ENCODE data around the gene FXN. TPM values are rescaled to one million over a fixed set of nuclear protein-coding genes. Genes with fewer than 3 reads are reported as not detected.

FXN gene
- total RNA-seq, 4 donors from 2014 or later: 4.2 to 15.2 (median 9.6) TPM

DNA sequence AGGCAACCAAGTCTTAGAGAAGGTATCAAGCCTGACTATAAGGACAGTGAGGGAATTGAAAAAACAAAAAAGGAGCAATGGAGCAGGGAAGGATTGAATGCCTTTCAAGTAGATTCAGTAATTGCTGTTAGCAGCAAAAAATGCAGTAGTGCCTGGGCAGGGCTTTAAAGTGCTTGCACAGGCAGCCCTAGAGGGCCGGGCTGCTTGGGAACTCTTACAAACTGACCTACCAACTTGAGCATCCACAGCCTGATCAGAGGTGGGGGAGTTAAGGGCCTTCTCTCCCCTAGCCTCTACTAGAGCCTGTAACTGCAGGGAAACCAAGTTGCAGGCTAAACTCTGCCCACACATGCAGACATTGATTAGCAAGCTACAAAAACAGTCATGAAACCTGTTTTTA is 19.4 kb downstream of the FXN start:
- peak overlapping the region in 1 of 4 donors; percentile 17 for H3K27ac ChIP-seq (replicated peaks in 1 of 4)
- TF ChIP-seq, protein P1, sequence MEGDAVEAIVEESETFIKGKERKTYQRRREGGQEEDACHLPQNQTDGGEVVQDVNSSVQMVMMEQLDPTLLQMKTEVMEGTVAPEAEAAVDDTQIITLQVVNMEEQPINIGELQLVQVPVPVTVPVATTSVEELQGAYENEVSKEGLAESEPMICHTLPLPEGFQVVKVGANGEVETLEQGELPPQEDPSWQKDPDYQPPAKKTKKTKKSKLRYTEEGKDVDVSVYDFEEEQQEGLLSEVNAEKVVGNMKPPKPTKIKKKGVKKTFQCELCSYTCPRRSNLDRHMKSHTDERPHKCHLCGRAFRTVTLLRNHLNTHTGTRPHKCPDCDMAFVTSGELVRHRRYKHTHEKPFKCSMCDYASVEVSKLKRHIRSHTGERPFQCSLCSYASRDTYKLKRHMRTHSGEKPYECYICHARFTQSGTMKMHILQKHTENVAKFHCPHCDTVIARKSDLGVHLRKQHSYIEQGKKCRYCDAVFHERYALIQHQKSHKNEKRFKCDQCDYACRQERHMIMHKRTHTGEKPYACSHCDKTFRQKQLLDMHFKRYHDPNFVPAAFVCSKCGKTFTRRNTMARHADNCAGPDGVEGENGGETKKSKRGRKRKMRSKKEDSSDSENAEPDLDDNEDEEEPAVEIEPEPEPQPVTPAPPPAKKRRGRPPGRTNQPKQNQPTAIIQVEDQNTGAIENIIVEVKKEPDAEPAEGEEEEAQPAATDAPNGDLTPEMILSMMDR (IDR thresholded peaks at IDR 0.05): no peak
- TF ChIP-seq POLR2AphosphoS5 (IDR thresholded peaks at IDR 0.05) (no peak), POLR2A (IDR thresholded peaks at IDR 0.05; ENCODE audit: low read depth) (no peak), EP300 (IDR thresholded peaks at IDR 0.05) (no peak)

GRCh38 chr9:69056191-69056815 is 20.8 kb downstream of the FXN start:
- intact Hi-C loops (cut with DNase I): loop anchor here (10.0 kb wide), 1 partner anchor 68 kb away; no protein-coding TSS in a partner anchor
- no peak for TF ChIP-seq POLR2AphosphoS5 (IDR thresholded peaks at IDR 0.05)
- TF ChIP-seq EP300 (IDR thresholded peaks at IDR 0.05): no peak
- TF ChIP-seq POLR2A (IDR thresholded peaks at IDR 0.05; ENCODE audit: low read depth): no peak
- TF ChIP-seq, protein P1 (IDR thresholded peaks at IDR 0.05): no peak
- 86% methylated on average over 4 of the region's 4 CpGs for WGBS
- Histone ChIP-seq H3K4me1 (peaks cover 0 to 21% (median 16%) of the 10 kb centered on the region in 4 donors), H3K27me3 (no peaks in the 10 kb centered on the region), H3K27ac (replicated peaks in 1 of 4) (no peak overlapping the region), H3K4me3 (no peak overlapping the region), H3K36me3 (peaks cover 0 to 26% (median 5%) of the 10 kb centered on the region in 4 donors), H3K9me3 (no peaks in the 10 kb centered on the region)
- DNase-seq (ENCODE audit: extremely low spot score): no peak

More for the DNA sequence above, 19.4 kb downstream of the FXN start:
- Histone ChIP-seq H3K9me3 (no peaks in the 10 kb centered on the region), H3K27me3 (no peaks in the 10 kb centered on the region), H3K4me3 (no peak overlapping the region), H3K36me3 (peaks cover 0 to 28% (median 11%) of the 10 kb centered on the region in 4 donors), H3K4me1 (peaks cover 0 to 21% (median 16%) of the 10 kb centered on the region in 4 donors)
- WGBS: 55% methylated on average over 1 of the region's 1 CpG
- DNase-seq (ENCODE audit: extremely low spot score): no peak
- intact Hi-C loops (cut with DNase I): loop anchor here (1.0 to 10.0 kb wide), 3 partner anchors 70 to 138 kb away; no protein-coding TSS in a partner anchor

DNA sequence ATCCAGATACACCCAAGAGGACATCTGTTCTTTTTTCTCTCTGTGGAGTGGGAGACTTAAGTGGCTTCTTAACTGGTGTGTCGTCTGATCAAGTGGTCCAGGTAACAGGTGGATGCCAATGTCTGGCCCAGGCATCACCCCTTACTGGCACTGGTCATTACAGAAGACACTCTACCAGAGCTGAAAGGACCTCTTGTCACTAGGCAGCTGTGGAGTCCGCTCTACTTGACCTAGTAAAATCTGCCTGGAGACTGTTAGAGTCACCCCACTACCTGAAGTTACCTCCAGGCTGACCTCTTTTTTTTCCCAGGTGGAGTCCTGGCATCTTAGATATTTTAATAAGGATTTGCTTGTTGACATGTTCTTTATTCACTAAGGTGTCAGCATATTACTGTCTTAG is 22.5 kb downstream of the FXN start:
- Histone ChIP-seq H3K4me3 (no peak overlapping the region), H3K9me3 (no peaks in the 10 kb centered on the region), H3K27me3 (no peaks in the 10 kb centered on the region), H3K4me1 (peaks cover 0 to 21% (median 16%) of the 10 kb centered on the region in 4 donors), H3K27ac (replicated peaks in 1 of 4) (no peak overlapping the region), H3K36me3 (peaks cover 0 to 25% (median 5%) of the 10 kb centered on the region in 4 donors)
- intact Hi-C loops (cut with DNase I): loop anchor here (10.0 kb wide), 1 partner anchor 67 kb away; no protein-coding TSS in a partner anchor
- TF ChIP-seq POLR2A (IDR thresholded peaks at IDR 0.05; ENCODE audit: low read depth): no peak
- TF ChIP-seq POLR2AphosphoS5 (IDR thresholded peaks at IDR 0.05): no peak
- no peak for TF ChIP-seq EP300 (IDR thresholded peaks at IDR 0.05)
- TF ChIP-seq, protein P1 (IDR thresholded peaks at IDR 0.05): no peak
- 100% methylated on average over 2 of the region's 2 CpGs for WGBS
- DNase-seq (ENCODE audit: extremely low spot score): no peak

DNA sequence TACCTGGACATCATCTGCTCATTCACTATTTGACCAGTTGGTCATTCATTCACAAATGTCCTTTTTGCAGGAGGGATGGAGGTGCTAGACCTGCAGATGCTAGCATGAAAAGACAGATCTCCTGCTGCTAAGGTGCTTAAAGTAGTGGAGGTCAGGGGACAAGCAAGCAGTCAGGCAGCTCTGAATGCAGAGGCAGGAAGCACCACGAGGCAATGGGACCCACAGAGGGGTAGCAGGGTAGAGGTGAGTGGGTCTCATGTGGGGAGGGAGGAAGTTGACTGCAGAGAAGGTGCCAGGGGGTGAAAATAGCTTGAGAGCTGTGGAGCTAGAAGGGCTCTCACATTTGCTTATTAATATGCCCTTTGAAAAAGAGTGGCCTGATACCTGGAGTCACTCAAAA is 25.2 kb downstream of the FXN start:
- 53% methylated on average over 1 of the region's 1 CpG for WGBS

DNA sequence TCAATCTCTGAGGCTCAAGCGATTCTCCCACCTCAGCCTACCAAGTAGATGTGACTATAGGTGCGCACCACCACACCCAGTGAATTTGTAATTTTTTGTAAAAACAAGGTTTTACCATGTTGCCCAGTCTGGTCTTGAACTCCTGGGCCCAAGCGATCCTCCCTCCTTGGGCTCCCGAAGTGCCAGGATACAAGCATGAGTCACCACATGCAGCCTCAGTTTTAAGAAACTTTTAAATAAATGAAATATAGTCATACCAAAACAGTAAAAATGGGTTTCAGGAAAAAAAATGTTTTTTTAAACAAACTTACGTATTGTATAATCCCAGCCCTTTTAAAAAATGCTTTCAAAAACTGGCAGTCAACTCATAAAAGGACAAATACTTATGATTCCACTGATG is 26.6 kb downstream of the FXN start:
- Histone ChIP-seq H3K4me3 (no peak overlapping the region), H3K4me1 (peaks cover 0 to 19% (median 16%) of the 10 kb centered on the region in 4 donors), H3K36me3 (peaks cover 0 to 28% (median 19%) of the 10 kb centered on the region in 4 donors), H3K9me3 (no peaks in the 10 kb centered on the region), H3K27me3 (no peaks in the 10 kb centered on the region), H3K27ac (replicated peaks in 1 of 4) (no peak overlapping the region)
- intact Hi-C loops (cut with DNase I): no loop called here
- DNase-seq (ENCODE audit: extremely low spot score): no peak
- TF ChIP-seq POLR2AphosphoS5 (IDR thresholded peaks at IDR 0.05) (no peak), EP300 (IDR thresholded peaks at IDR 0.05) (no peak), POLR2A (IDR thresholded peaks at IDR 0.05; ENCODE audit: low read depth) (no peak)
- TF ChIP-seq, protein P1 (IDR thresholded peaks at IDR 0.05): no peak
- 91% methylated on average over 5 of the region's 5 CpGs for WGBS

More for the DNA sequence above, 25.2 kb downstream of the FXN start:
- Histone ChIP-seq H3K4me3 (no peak overlapping the region), H3K4me1 (peaks cover 0 to 20% (median 13%) of the 10 kb centered on the region in 4 donors), H3K36me3 (peaks cover 0 to 14% (median 6%) of the 10 kb centered on the region in 4 donors), H3K27me3 (no peaks in the 10 kb centered on the region), H3K27ac (replicated peaks in 1 of 4) (no peak overlapping the region), H3K9me3 (no peaks in the 10 kb centered on the region)
- TF ChIP-seq POLR2A (IDR thresholded peaks at IDR 0.05; ENCODE audit: low read depth) (no peak), POLR2AphosphoS5 (IDR thresholded peaks at IDR 0.05) (no peak), EP300 (IDR thresholded peaks at IDR 0.05) (no peak)
- intact Hi-C loops (cut with DNase I): no loop called here
- DNase-seq (ENCODE audit: extremely low spot score): no peak
